Kidney epithelial cell (primary cell): ENCODE data around the gene OVOL3. TPM values are rescaled to one million over a fixed set of nuclear protein-coding genes. Genes with fewer than 3 reads are reported as not detected.

Source experiments
- DNase-seq: peaks from one replicate; pipeline ENCODE4 v3.0.0-alpha.2; 2010; ENCODE audit warnings: low read depth
- H3K27me3 ChIP-seq: 2 replicates; pipeline ENCODE4 v1.6.0; 2011; ENCODE audit warnings: low read length; ENCODE audit not compliant: control insufficient read depth, insufficient read depth
- H3K36me3 ChIP-seq: 2 replicates; pipeline ENCODE4 v1.5.1; 2011; ENCODE audit warnings: low read length; ENCODE audit not compliant: control insufficient read depth, insufficient read depth
- H3K4me3 ChIP-seq: 2 replicates; pipeline ENCODE4 v1.5.1; 2011; ENCODE audit warnings: low read depth, mild to moderate bottlenecking, control low read depth, low read length
- total RNA-seq: library from RNA; depleted of rRNA; stranded (reverse); fragments of >200 nt; gene quantifications from 2 replicates; pipeline ENCODE4 v1.2.3, GENCODE V29; 2015
- TF ChIP-seq, protein P1 (sequence below): IDR thresholded peaks from 2 replicates; pipeline ENCODE4 v1.5.1; 2011; ENCODE audit warnings: mild to moderate bottlenecking, moderate library complexity, low read length, control low read depth, inconsistent platforms; ENCODE audit not compliant: insufficient read depth, poor library complexity, severe bottlenecking

Gene OVOL3
- total RNA-seq, 1 donor from 2014 or later: not detected

GRCh38 chr19:36153126-36153525 lies 42.2 kb downstream of the OVOL3 start:
- no peak overlapping the region for H3K4me3 ChIP-seq
- DNase-seq: no peak
- H3K27me3 ChIP-seq: no peaks in the 10 kb centered on the region
- H3K36me3 ChIP-seq: peaks cover 1% of the 10 kb centered on the region
- TF ChIP-seq, protein P1, sequence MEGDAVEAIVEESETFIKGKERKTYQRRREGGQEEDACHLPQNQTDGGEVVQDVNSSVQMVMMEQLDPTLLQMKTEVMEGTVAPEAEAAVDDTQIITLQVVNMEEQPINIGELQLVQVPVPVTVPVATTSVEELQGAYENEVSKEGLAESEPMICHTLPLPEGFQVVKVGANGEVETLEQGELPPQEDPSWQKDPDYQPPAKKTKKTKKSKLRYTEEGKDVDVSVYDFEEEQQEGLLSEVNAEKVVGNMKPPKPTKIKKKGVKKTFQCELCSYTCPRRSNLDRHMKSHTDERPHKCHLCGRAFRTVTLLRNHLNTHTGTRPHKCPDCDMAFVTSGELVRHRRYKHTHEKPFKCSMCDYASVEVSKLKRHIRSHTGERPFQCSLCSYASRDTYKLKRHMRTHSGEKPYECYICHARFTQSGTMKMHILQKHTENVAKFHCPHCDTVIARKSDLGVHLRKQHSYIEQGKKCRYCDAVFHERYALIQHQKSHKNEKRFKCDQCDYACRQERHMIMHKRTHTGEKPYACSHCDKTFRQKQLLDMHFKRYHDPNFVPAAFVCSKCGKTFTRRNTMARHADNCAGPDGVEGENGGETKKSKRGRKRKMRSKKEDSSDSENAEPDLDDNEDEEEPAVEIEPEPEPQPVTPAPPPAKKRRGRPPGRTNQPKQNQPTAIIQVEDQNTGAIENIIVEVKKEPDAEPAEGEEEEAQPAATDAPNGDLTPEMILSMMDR: no peak

DNA sequence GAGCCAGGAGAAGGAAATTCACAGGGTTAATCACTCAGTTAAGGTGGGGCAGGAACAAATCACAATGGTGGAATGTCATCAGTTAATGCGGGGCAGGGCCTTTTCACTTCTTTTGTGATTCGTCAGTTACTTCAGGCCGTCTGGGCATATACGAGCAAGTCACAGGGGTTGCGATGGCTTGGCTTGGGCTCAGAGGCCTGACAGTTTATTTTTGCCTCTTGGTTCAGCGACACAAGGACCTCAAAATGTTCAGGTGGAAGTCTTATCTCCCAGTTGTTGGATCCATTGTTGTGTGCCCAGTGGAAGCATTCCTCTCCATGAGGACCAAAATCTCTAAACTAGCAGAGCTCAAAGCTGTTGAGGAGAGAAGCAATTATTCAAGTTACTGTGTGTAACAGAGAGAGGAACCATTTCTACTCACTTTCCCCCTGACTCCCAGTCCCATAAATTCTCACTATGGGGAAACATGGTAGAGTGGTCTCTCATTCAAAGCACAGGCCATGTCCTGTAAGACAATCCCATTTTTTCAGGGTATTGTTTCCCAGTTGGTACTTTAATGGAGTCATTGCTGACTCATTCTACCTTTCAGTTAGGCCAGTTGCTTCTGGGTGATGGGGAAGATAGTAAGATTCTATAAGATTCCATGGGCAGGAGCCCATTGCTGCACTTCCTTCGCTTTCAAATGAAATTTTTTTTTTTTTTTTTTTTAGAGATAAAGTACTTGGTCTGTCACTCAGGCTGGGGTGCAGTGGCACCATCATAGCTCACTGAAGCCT lies 50.1 kb downstream of the OVOL3 start:
- peaks cover 2% of the 10 kb centered on the region for H3K36me3 ChIP-seq
- no peak for DNase-seq
- no peaks in the 10 kb centered on the region for H3K27me3 ChIP-seq
- TF ChIP-seq, protein P1: no peak
- no peak overlapping the region for H3K4me3 ChIP-seq

Other genes starting within 250 kb of the OVOL3 start
- 6.3 and 9.3 TPM in 2 replicates for gene APLP1, start 242.6 kb upstream of the OVOL3 start, total RNA-seq
- gene NFKBID, start 210.6 kb upstream of the OVOL3 start, total RNA-seq: 6.1 and 6.2 TPM in 2 replicates
- not detected in 2 replicates for gene HCST, start 208.6 kb upstream of the OVOL3 start, total RNA-seq
- 1.1 TPM in 1 of 2 replicates, not detected in the other for gene TYROBP, start 202.8 kb upstream of the OVOL3 start, total RNA-seq
- 14.4 and 24.8 TPM in 2 replicates for gene LRFN3, start 174.8 kb upstream of the OVOL3 start, total RNA-seq
- gene SDHAF1, start 116.0 kb upstream of the OVOL3 start, total RNA-seq: 47.4 and 49.5 TPM in 2 replicates
- 8.6 and 11.5 TPM in 2 replicates for gene SYNE4, start 102.3 kb upstream of the OVOL3 start, total RNA-seq
- gene ALKBH6, start 96.9 kb upstream of the OVOL3 start, total RNA-seq: 17.5 and 22.4 TPM in 2 replicates
- gene CLIP3, start 78.3 kb upstream of the OVOL3 start, total RNA-seq: 4.6 and 4.7 TPM in 2 replicates
- 12.0 and 16.3 TPM in 2 replicates for gene THAP8, start 56.9 kb upstream of the OVOL3 start, total RNA-seq
- gene WDR62, start 56.2 kb upstream of the OVOL3 start, total RNA-seq: 1.8 and 2.8 TPM in 2 replicates
- gene POLR2I, start 3.7 kb downstream of the OVOL3 start, total RNA-seq: 58.5 and 82.6 TPM in 2 replicates
- 337 and 371 TPM in 2 replicates for gene TBCB, start 4.3 kb downstream of the OVOL3 start, total RNA-seq
- gene CAPNS1, start 28.9 kb downstream of the OVOL3 start, total RNA-seq: 262 and 352 TPM in 2 replicates
- 1.0 and 1.4 TPM in 2 replicates for gene COX7A1, start 41.3 kb downstream of the OVOL3 start, total RNA-seq
- 1.5 and 2.2 TPM in 2 replicates for gene ZNF565, start 103.5 kb downstream of the OVOL3 start, total RNA-seq
- gene ZNF146, start 104.0 kb downstream of the OVOL3 start, total RNA-seq: 123 and 155 TPM in 2 replicates